HCT116 (cell line): Measurements from ENCODE around the gene PSAP. TPM values are rescaled to one million over a fixed set of nuclear protein-coding genes. Genes with fewer than 3 reads are reported as not detected.

Source experiments
- ATAC-seq: fragments of 200-7000 bp; cut with Tn5 transposase; 2 replicates; pipeline ENCODE4 v1.9.1; 2020; ENCODE audit warnings: mild to moderate bottlenecking, moderate library complexity
- BruUV-seq: library from RNA; stranded (reverse); fragments of 400-500 nt; replicated peaks from 2 replicates; lab custom pipeline; 2021; lab: Mats Ljungman, UMichigan
- CTCF ChIA-PET: fragments of 300-600 bp; sonication (Branson Sonifier 250); formaldehyde crosslinking; loops from one replicate; lab custom pipeline; 2021; ENCODE audit warnings: antibody characterized with exemption; lab: Charles Lee
- POLR2A ChIA-PET: fragments of 300-600, 350-600 bp; sonication (Branson Sonifier 250); formaldehyde crosslinking; loops from one replicate; lab custom pipeline; 2021; ENCODE audit warnings: antibody characterized with exemption; lab: Charles Lee
- RAD21 ChIA-PET, 2 experiments: fragments of 300-600 bp; sonication (Branson Sonifier 250); formaldehyde crosslinking; loops; one replicate each; lab custom pipeline; 2023; ENCODE audit warnings: low total read pairs in 2 of 2; ENCODE audit not compliant: uncharacterized antibody in 2 of 2, unreplicated experiment in 2 of 2, low non-redundant PET in 1 of 2; lab: Charles Lee
- DNase-seq: peaks from one replicate; pipeline ENCODE4 v3.0.0-alpha.2; 2010; ENCODE audit warnings: low read depth, low spot score
- H2AFZ ChIP-seq: fragments of 200-600 bp; shearing (Covaris generic), sonication (generic); 2 replicates; pipeline ENCODE4 v1.6.1; 2017; ENCODE audit warnings: low read depth, mixed run types, mixed read lengths, antibody characterized with exemption, low read length; ENCODE audit not compliant: poor library complexity, severe bottlenecking
- H3K27ac ChIP-seq: 2 replicates; pipeline ENCODE4 v1.5.1; 2012; ENCODE audit warnings: low read depth, low read length
- H3K27me3 ChIP-seq: fragments of 200-600 bp; sonication (generic); 2 replicates; pipeline ENCODE4 v1.6.1; 2016; ENCODE audit warnings: mixed run types, low read length, mixed read lengths; ENCODE audit not compliant: insufficient read depth
- H3K36me3 ChIP-seq, 2 experiments: fragments of 200-500 bp in 1 of 2; fragments of 200-600 bp in 1 of 2; sonication (Bioruptor generic) in 1 of 2; sonication (generic) in 1 of 2; 2 replicates each; pipeline versions ENCODE4 v1.5.1 to v1.6.1; 2014 to 2016; ENCODE audit warnings: low read length in 2 of 2, inconsistent platforms in 1 of 2, mixed read lengths in 1 of 2, mixed run types in 1 of 2; ENCODE audit not compliant: insufficient read depth in 2 of 2, control insufficient read depth in 1 of 2
- H3K4me1 ChIP-seq, 2 experiments: fragments of 200-600 bp in 1 of 2; sonication (generic) in 1 of 2; 2 replicates each; pipeline versions ENCODE4 v1.5.1 to v1.6.1; 2012 to 2017; ENCODE audit warnings: low read length in 2 of 2, inconsistent platforms in 1 of 2, mild to moderate bottlenecking in 1 of 2, mixed read lengths in 1 of 2, mixed run types in 1 of 2, moderate library complexity in 1 of 2; ENCODE audit not compliant: insufficient read depth in 2 of 2, control insufficient read depth in 1 of 2
- H3K4me2 ChIP-seq: fragments of 200-600 bp; sonication (generic); 2 replicates; pipeline ENCODE4 v1.6.1; 2017; ENCODE audit warnings: mixed run types, low read length, mixed read lengths
- H3K4me3 ChIP-seq, 2 experiments: fragments of 200-600 bp in 1 of 2; sonication (generic) in 1 of 2; replicated peaks in 1 of 2; 2 replicates each; pipeline ENCODE4 v1.5.1; 2011 to 2016; ENCODE audit warnings: low read length in 2 of 2, control low read depth in 1 of 2, low read depth in 1 of 2, mild to moderate bottlenecking in 1 of 2, mixed read lengths in 1 of 2, mixed run types in 1 of 2
- H3K79me2 ChIP-seq: fragments of 200-600 bp; sonication (generic); 2 replicates; pipeline ENCODE4 v1.6.1; 2017; ENCODE audit warnings: mild to moderate bottlenecking, mixed run types, low read length, moderate library complexity, mixed read lengths; ENCODE audit not compliant: insufficient read depth
- H3K9ac ChIP-seq: fragments of 200-600 bp; sonication (generic); 2 replicates; pipeline ENCODE4 v1.6.1; 2016; ENCODE audit warnings: low read length, mixed read lengths
- H3K9me2 ChIP-seq: fragments of 200-600 bp; sonication (generic), shearing (Covaris generic); 2 replicates; pipeline ENCODE4 v1.6.1; 2017; ENCODE audit warnings: mixed run types, mild to moderate bottlenecking, moderate library complexity; ENCODE audit not compliant: insufficient read depth
- H3K9me3 ChIP-seq, 2 experiments: fragments of 200-500 bp in 1 of 2; fragments of 200-600 bp in 1 of 2; sonication (Bioruptor generic) in 1 of 2; sonication (generic) in 1 of 2; 2 replicates each; pipeline ENCODE4 v1.6.1; 2014 to 2017; ENCODE audit warnings: low read length in 2 of 2, mixed read lengths in 2 of 2, inconsistent platforms in 1 of 2, low read depth in 1 of 2, mild to moderate bottlenecking in 1 of 2, mixed run types in 1 of 2, moderate library complexity in 1 of 2; ENCODE audit not compliant: control insufficient read depth in 1 of 2, insufficient read depth in 1 of 2
- H4K20me1 ChIP-seq: fragments of 200-600 bp; sonication (generic), shearing (Covaris generic); 2 replicates; pipeline ENCODE4 v1.6.1; 2017; ENCODE audit warnings: mixed run types, mild to moderate bottlenecking, moderate library complexity; ENCODE audit not compliant: insufficient read depth
- CBX3 ChIP-seq: IDR thresholded peaks from 2 replicates; pipeline ENCODE4 v1.6.1; 2012; ENCODE audit warnings: low read depth
- ELF1 ChIP-seq: IDR thresholded peaks from 2 replicates; pipeline ENCODE4 v1.6.1; 2012; ENCODE audit warnings: low read depth, borderline replicate concordance
- EZH2 ChIP-seq: fragments of 200-600 bp; sonication (generic); IDR thresholded peaks from 2 replicates; pipeline ENCODE4 v1.6.1; 2017; ENCODE audit warnings: antibody characterized with exemption, mixed run types
- RAD21 ChIP-seq: IDR thresholded peaks from 2 replicates; pipeline ENCODE4 v1.6.1; 2012; ENCODE audit warnings: low read depth, mild to moderate bottlenecking
- SP1 ChIP-seq: IDR thresholded peaks from 2 replicates; pipeline ENCODE4 v1.6.1; 2012; ENCODE audit warnings: low read depth
- TCF7L2 ChIP-seq: IDR thresholded peaks from 2 replicates; pipeline ENCODE4 v1.7.0; 2011; ENCODE audit warnings: borderline replicate concordance, inconsistent platforms; ENCODE audit not compliant: insufficient read depth, insufficient read length; ENCODE audit errors: extremely low read depth
- YY1 ChIP-seq: IDR thresholded peaks from 2 replicates; pipeline ENCODE4 v1.6.1; 2011; ENCODE audit warnings: low read length, low read depth, moderate library complexity, mild to moderate bottlenecking; ENCODE audit not compliant: insufficient replicate concordance; ENCODE audit errors: extremely low read depth
- ZFX ChIP-seq: fragments of 450-650 bp; IDR thresholded peaks from 2 replicates; pipeline ENCODE4 v1.6.1; 2017
- intact Hi-C: fragments of 100-400 bp; cut with micrococcal nuclease; formaldehyde crosslinking; loops from 2 replicates; pipeline ENCODE4 v1.10.0; 2022
- total RNA-seq: library from RNA; stranded (reverse); gene quantifications from one replicate; pipeline ENCODE4 v1.2.1, GENCODE V29; 2021; ENCODE audit not compliant: unreplicated experiment

Gene PSAP
- total RNA-seq, 1 experiment from 2014 or later: 444 TPM

DNA sequence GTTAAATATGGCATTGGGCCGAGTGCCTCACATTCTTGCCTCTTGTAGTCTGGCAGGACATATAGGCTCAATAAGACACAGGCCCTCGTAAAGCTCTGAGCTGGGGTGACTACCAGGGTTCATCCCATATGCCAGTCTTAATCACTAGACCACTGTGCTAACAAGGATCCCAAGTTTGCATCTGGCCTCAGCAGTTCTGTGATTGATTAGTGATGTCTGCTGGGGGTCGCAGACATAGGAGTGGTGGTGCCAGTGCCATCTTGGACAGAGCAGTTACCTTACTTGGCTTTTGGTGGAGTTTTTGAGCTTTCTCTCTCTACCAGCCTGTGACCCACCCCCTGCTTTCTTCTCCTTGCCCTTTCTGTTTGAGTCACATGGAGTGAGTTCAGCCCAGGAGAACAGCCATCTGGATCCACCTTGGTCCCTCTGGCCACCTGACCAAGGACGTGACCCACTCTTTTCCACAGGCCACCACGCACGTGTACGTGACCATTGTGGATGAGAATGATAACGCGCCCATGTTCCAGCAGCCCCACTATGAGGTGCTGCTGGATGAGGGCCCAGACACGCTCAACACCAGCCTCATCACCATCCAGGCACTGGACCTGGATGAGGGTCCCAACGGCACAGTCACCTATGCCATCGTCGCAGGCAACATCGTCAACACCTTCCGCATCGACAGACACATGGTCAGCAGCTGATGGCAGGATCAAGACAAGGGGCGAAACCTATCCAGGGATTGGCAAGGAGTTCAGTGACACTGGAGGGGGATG lies 73.7 kb downstream of the PSAP start:
- no peak for DNase-seq
- no peak for TF ChIP-seq RAD21
- ChIA-PET CTCF (no interaction called here), RAD21 (no interaction called here), POLR2A (interaction anchor here (1.3 kb wide), 1 partner anchor 9 kb away, joined by 3 read pairs; no protein-coding TSS in a partner anchor)
- Histone ChIP-seq H3K36me3 (no peaks in the 10 kb centered on the region), H3K27me3 (no peaks in the 10 kb centered on the region), H3K79me2 (no peaks in the 10 kb centered on the region), H3K9ac (no peak overlapping the region), H4K20me1 (no peaks in the 10 kb centered on the region), H3K9me2 (no peaks in the 10 kb centered on the region), H3K27ac (no peak overlapping the region), H2AFZ (no peak overlapping the region), H3K4me3 (no peak overlapping the region), H3K4me1 (peaks cover 14 to 29% of the 10 kb centered on the region in 2 experiments), H3K9me3 (peaks cover 0 to 5% of the 10 kb centered on the region in 2 experiments; a peak in 1 of 4 replicates), H3K4me2 (no peak overlapping the region)
- intact Hi-C loops: no loop called here
- no peak for ATAC-seq
- BruUV-seq: no TSS peak

DNA sequence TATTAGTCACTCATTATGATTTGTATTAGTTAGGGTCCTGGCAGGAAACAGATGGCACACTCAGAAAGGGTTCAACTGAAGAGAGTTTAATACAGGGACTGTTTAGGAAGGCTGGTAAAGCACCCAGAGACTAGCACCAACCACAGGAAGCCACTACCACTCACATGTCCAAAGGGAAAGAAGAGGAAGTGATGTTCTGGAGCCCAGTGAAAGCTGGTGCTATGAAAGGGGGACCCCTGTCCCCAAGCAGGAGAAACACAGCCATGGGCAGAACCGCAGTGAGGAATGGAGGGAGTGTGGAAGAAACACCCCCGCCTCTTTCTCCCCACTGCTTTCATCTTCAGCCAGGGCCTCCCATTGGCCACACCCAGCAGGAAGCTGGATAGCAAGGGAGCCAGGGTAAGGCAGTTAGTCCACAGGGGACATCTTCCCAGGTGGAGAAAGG lies 74.5 kb downstream of the PSAP start:
- Histone ChIP-seq H3K27ac (no peak overlapping the region), H3K79me2 (no peaks in the 10 kb centered on the region), H3K4me2 (no peak overlapping the region), H4K20me1 (no peaks in the 10 kb centered on the region), H3K36me3 (no peaks in the 10 kb centered on the region), H3K4me1 (peaks cover 21 to 38% of the 10 kb centered on the region in 2 experiments), H3K27me3 (no peaks in the 10 kb centered on the region), H3K9ac (no peak overlapping the region), H2AFZ (no peak overlapping the region), H3K9me2 (no peaks in the 10 kb centered on the region), H3K4me3 (no peak overlapping the region), H3K9me3 (peaks cover 0 to 5% of the 10 kb centered on the region in 2 experiments; a peak in 1 of 4 replicates)
- DNase-seq (no peak), ATAC-seq (no peak)
- RAD21 ChIA-PET: no interaction called here
- BruUV-seq: no TSS peak
- POLR2A ChIA-PET: interaction anchor here (1.3 kb wide), 1 partner anchor 8 kb away, joined by 3 read pairs; no protein-coding TSS in a partner anchor
- CTCF ChIA-PET: interaction anchor here (1.4 kb wide), 1 partner anchor 10 kb away, joined by 4 read pairs; no protein-coding TSS in a partner anchor
- TF ChIP-seq ELF1 (no peak), ZFX (no peak), SP1 (no peak), RAD21 (no peak), YY1 (no peak), EZH2 (no peak), TCF7L2 (peak; percentile 50), CBX3 (no peak)
- intact Hi-C loops: no loop called here
